ENCODE data around the gene ALS2CL.

DNA sequence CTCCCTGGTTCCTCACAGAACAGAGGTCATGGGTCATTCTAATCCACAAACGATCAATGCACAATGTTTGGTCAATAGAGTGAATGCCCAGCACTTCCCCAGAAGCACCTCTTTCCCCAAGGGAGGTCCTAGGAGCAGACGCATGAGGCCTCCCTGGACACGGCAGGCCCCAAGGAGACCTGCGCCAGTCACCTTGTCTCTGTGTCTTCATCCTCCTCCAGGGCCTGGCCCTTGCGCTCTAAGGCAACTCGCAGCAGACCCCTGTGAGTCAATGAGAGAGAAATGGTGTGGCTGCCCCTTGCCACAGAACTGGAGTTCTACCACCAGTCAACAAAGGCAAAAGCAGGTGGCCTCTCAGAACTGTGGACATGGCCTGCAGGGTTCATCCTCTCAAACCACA lies 18.1 kb downstream of the ALS2CL start:
- TF ChIP-seq, protein P1, sequence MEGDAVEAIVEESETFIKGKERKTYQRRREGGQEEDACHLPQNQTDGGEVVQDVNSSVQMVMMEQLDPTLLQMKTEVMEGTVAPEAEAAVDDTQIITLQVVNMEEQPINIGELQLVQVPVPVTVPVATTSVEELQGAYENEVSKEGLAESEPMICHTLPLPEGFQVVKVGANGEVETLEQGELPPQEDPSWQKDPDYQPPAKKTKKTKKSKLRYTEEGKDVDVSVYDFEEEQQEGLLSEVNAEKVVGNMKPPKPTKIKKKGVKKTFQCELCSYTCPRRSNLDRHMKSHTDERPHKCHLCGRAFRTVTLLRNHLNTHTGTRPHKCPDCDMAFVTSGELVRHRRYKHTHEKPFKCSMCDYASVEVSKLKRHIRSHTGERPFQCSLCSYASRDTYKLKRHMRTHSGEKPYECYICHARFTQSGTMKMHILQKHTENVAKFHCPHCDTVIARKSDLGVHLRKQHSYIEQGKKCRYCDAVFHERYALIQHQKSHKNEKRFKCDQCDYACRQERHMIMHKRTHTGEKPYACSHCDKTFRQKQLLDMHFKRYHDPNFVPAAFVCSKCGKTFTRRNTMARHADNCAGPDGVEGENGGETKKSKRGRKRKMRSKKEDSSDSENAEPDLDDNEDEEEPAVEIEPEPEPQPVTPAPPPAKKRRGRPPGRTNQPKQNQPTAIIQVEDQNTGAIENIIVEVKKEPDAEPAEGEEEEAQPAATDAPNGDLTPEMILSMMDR (IDR thresholded peaks at IDR 0.05; ENCODE audit: insufficient read depth, low read depth, low read length): no peak
- TF ChIP-seq EZH2 (IDR thresholded peaks at IDR 0.05; ENCODE audit: insufficient read depth, low read length): no peak

All from astrocyte (in vitro differentiated cells and primary cell).